CD4-positive, alpha-beta T cell (primary cell): Measurements from ENCODE around the gene VEGFC. TPM values are rescaled to one million over a fixed set of nuclear protein-coding genes. Genes with fewer than 3 reads are reported as not detected.

ENCODE experiments used
- ATAC-seq: fragments of 200-7000 bp; cut with Tn5 transposase; one replicate; pipeline ENCODE4 v1.10.0; 2022; ENCODE audit warnings: mild to moderate bottlenecking; ENCODE audit not compliant: poor library complexity
- CTCF ChIA-PET: fragments of 350-600 bp; sonication (Branson Sonifier 250); formaldehyde crosslinking; loops from one replicate; lab custom pipeline; 2021; ENCODE audit warnings: antibody characterized with exemption, inconsistent platforms; lab: Charles Lee
- POLR2A ChIA-PET: fragments of 350-600 bp; sonication (Branson Sonifier 250); formaldehyde crosslinking; loops from one replicate; lab custom pipeline; 2021; ENCODE audit warnings: antibody characterized with exemption, inconsistent platforms; lab: Charles Lee
- DNase-seq, 14 experiments: peaks; one replicate each; pipeline ENCODE4 v3.0.0-alpha.2; 2013 to 2020; ENCODE audit warnings: mixed read lengths in 2 of 14
- H3K27ac ChIP-seq, 2 donors: one replicate each; pipeline versions ENCODE4 v1.5.1 to v1.7.0; 2013; ENCODE audit warnings: low read length in 2 of 2, low read depth in 1 of 2, mild to moderate bottlenecking in 1 of 2
- H3K27me3 ChIP-seq, 2 experiments: 1 replicate in 1 of 2; 2 replicates in 1 of 2; pipeline versions ENCODE4 v1.6.1 to v1.7.0; 2013; ENCODE audit warnings: low read length in 2 of 2, control low read depth in 1 of 2, mild to moderate bottlenecking in 1 of 2, moderate library complexity in 1 of 2; ENCODE audit not compliant: insufficient read depth in 2 of 2, control insufficient read depth in 1 of 2
- H3K36me3 ChIP-seq: one replicate; pipeline ENCODE4 v1.6.1; 2013; ENCODE audit warnings: low read length, control low read depth; ENCODE audit not compliant: insufficient read depth
- H3K4me1 ChIP-seq: one replicate; pipeline ENCODE4 v1.6.1; 2013; ENCODE audit warnings: low read length, control low read depth; ENCODE audit not compliant: insufficient read depth
- H3K4me3 ChIP-seq: one replicate; pipeline ENCODE4 v1.5.1; 2013; ENCODE audit warnings: mild to moderate bottlenecking, low read length, moderate library complexity
- H3K9me3 ChIP-seq, 2 experiments: 1 replicate in 1 of 2; 2 replicates in 1 of 2; pipeline versions ENCODE4 v1.6.1 to v1.7.0; 2013; ENCODE audit warnings: low read length in 2 of 2, mild to moderate bottlenecking in 2 of 2, control low read depth in 1 of 2, moderate library complexity in 1 of 2; ENCODE audit not compliant: control insufficient read depth in 1 of 2, insufficient read depth in 1 of 2
- H3K27ac Mint-ChIP-seq: one replicate; pipeline ENCODE4 v1.8.0; 2020; ENCODE audit warnings: mixed read lengths
- H3K27me3 Mint-ChIP-seq: one replicate; pipeline ENCODE4 v1.8.0; 2021; ENCODE audit warnings: mixed read lengths
- H3K36me3 Mint-ChIP-seq: one replicate; pipeline ENCODE4 v1.8.0; 2021; ENCODE audit warnings: low read depth, mixed read lengths
- H3K4me1 Mint-ChIP-seq: one replicate; pipeline ENCODE4 v1.8.0; 2021; ENCODE audit warnings: low read depth, mixed read lengths
- H3K4me3 Mint-ChIP-seq: one replicate; pipeline ENCODE4 v1.8.0; 2020; ENCODE audit warnings: mild to moderate bottlenecking, mixed read lengths
- H3K9me3 Mint-ChIP-seq: one replicate; pipeline ENCODE4 v1.8.0; 2020; ENCODE audit warnings: mixed read lengths
- CTCF ChIP-seq: fragments of 200-600 bp; IDR thresholded peaks from one replicate; pipeline ENCODE4 v1.8.0; 2022; ENCODE audit warnings: antibody characterized with exemption, mild to moderate bottlenecking
- intact Hi-C, 2 experiments: fragments of 100-400 bp; cut with DNase I in 1 of 2; cut with micrococcal nuclease in 1 of 2; formaldehyde crosslinking; loops; one replicate each; pipeline versions ENCODE4 v1.15.1 to v1.9.0; 2023 to 2025; cut with DNase I, micrococcal nuclease
- total RNA-seq, 174 experiments: library from RNA in 2 of 174; stranded (reverse) in 2 of 174; gene quantifications; one replicate each; pipeline ENCODE4 v1.2.3 and lab custom pipeline; 2021 to 2026

Gene VEGFC
- total RNA-seq, 2 experiments from 2014 or later: not detected

GRCh38 chr4:176778063-176778462, 14.7 kb downstream of the VEGFC start:
- ChIA-PET CTCF (interaction anchor here (0.6 kb wide), 1 partner anchor 12 kb away, joined by 5 read pairs; no protein-coding TSS in a partner anchor), POLR2A (no interaction called here)
- Mint-ChIP-seq H3K27ac (no peak overlapping the region), H3K9me3 (no peaks in the 10 kb centered on the region), H3K4me1 (no peaks in the 10 kb centered on the region), H3K36me3 (no peaks in the 10 kb centered on the region), H3K27me3 (no peaks in the 10 kb centered on the region), H3K4me3 (no peak overlapping the region)
- no peak for TF ChIP-seq CTCF
- Histone ChIP-seq H3K36me3 (no peaks in the 10 kb centered on the region), H3K9me3 (no peaks in the 10 kb centered on the region), H3K27me3 (no peaks in the 10 kb centered on the region), H3K4me3 (no peak overlapping the region), H3K4me1 (no peaks in the 10 kb centered on the region), H3K27ac (no peak overlapping the region)
- no peak for DNase-seq
- no peak for ATAC-seq
- intact Hi-C loops: no loop called here

- Histone ChIP-seq H3K4me1 (no peaks in the 10 kb centered on the region), H3K27ac (no peak overlapping the region), H3K9me3 (no peaks in the 10 kb centered on the region), H3K4me3 (no peak overlapping the region), H3K27me3 (no peaks in the 10 kb centered on the region), H3K36me3 (no peaks in the 10 kb centered on the region)
- no peaks in the 10 kb centered on the region for H3K36me3 Mint-ChIP-seq
- ChIA-PET POLR2A (no interaction called here), CTCF (no interaction called here)
- intact Hi-C loops: no loop called here
- DNase-seq: no peak
- H3K4me1 Mint-ChIP-seq: no peaks in the 10 kb centered on the region
- H3K4me3 Mint-ChIP-seq: no peak overlapping the region
- no peak for TF ChIP-seq CTCF
- no peak for ATAC-seq
- H3K27ac Mint-ChIP-seq: no peak overlapping the region
- no peaks in the 10 kb centered on the region for H3K9me3 Mint-ChIP-seq
- H3K27me3 Mint-ChIP-seq: no peaks in the 10 kb centered on the region
Observed at GRCh38 chr4:176775338-176775737, 17.4 kb downstream of the VEGFC start.

- H3K36me3 ChIP-seq: no peaks in the 10 kb centered on the region
- ATAC-seq: no peak
- no peak for TF ChIP-seq CTCF
- Mint-ChIP-seq H3K27me3 (no peaks in the 10 kb centered on the region), H3K9me3 (no peaks in the 10 kb centered on the region), H3K4me1 (no peaks in the 10 kb centered on the region), H3K4me3 (no peak overlapping the region), H3K27ac (no peak overlapping the region), H3K36me3 (no peaks in the 10 kb centered on the region)
- no peak for DNase-seq
- no peaks in the 10 kb centered on the region for H3K27me3 ChIP-seq
- intact Hi-C loops: no loop called here
- H3K9me3 ChIP-seq: no peaks in the 10 kb centered on the region
- no peak overlapping the region for H3K27ac ChIP-seq
- POLR2A ChIA-PET: no interaction called here
- H3K4me1 ChIP-seq: no peaks in the 10 kb centered on the region
- CTCF ChIA-PET: no interaction called here
- H3K4me3 ChIP-seq: no peak overlapping the region
Observed at GRCh38 chr4:176774852-176775251, 17.9 kb downstream of the VEGFC start.
